ENCODE measurements around the gene CARMIL1.

GRCh38 chr6:25375125-25375524 is 96.0 kb downstream of the CARMIL1 start:
- TF ChIP-seq, protein P1, sequence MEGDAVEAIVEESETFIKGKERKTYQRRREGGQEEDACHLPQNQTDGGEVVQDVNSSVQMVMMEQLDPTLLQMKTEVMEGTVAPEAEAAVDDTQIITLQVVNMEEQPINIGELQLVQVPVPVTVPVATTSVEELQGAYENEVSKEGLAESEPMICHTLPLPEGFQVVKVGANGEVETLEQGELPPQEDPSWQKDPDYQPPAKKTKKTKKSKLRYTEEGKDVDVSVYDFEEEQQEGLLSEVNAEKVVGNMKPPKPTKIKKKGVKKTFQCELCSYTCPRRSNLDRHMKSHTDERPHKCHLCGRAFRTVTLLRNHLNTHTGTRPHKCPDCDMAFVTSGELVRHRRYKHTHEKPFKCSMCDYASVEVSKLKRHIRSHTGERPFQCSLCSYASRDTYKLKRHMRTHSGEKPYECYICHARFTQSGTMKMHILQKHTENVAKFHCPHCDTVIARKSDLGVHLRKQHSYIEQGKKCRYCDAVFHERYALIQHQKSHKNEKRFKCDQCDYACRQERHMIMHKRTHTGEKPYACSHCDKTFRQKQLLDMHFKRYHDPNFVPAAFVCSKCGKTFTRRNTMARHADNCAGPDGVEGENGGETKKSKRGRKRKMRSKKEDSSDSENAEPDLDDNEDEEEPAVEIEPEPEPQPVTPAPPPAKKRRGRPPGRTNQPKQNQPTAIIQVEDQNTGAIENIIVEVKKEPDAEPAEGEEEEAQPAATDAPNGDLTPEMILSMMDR (IDR thresholded peaks at IDR 0.05), result no peak
- TF ChIP-seq POLR2A (IDR thresholded peaks at IDR 0.05), result no peak

All from breast epithelium (tissue), 3 donors.